ENCODE results near the gene CXCL13.

Gene CXCL13

DNA sequence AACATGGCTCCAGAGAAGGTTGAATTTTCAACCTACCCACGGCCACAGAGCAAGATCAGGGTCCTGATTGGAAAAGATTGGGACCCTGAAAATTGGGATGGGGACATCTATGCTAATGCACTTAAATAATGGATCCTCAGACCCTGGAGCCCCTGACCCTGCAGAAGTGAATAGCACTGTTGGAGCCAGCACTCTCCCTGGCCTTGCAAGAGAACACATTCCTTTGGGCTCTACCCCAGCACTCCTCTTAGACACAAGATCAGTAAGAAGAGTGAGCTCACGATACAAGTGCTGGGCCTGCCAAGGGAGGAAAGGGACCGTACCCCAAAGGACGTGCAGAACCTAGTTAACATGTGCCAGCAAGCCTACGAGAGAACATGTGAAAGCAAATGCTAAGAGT, 19.9 kb downstream of the CXCL13 start:
- H3K27ac ChIP-seq (ENCODE audit: extremely low read depth, low read depth, low read length) = no peak overlapping the region
- H3K36me3 ChIP-seq (ENCODE audit: control insufficient read depth in 2 of 2, insufficient read depth in 1 of 2, low read length in 2 of 2) = no peaks in the 10 kb centered on the region
- ChIA-PET POLR2A (no interaction called here), CTCF (interaction anchor here (0.6 kb wide), 1 partner anchor 237 kb away, joined by 3 read pairs; no protein-coding TSS in a partner anchor)
- TF ChIP-seq ZBTB1 (tag by site-specific recombination; IDR thresholded peaks at IDR 0.05) = no peak
- no peak for TF ChIP-seq ZNF830 (tag by site-specific recombination; IDR thresholded peaks at IDR 0.05; ENCODE audit: low read depth)
- TF ChIP-seq YY1 (tag by site-specific recombination; IDR thresholded peaks at IDR 0.05) = no peak
- no peak for TF ChIP-seq ZNF473 (tag by site-specific recombination; IDR thresholded peaks at IDR 0.05)
- TF ChIP-seq, protein P1, sequence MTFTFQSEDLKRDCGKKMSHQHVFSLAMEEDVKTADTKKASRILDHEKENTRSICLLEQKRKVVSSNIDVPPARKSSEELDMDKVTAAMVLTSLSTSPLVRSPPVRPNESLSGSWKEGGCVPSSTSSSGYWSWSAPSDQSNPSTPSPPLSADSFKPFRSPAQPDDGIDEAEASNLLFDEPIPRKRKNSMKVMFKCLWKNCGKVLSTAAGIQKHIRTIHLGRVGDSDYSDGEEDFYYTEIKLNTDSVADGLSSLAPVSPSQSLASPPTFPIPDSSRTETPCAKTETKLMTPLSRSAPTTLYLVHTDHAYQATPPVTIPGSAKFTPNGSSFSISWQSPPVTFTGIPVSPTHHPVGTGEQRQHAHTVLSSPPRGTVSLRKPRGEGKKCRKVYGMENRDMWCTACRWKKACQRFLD (tag by site-specific recombination; IDR thresholded peaks at IDR 0.05) = no peak
- TF ChIP-seq ZNF391 (tag by site-specific recombination; IDR thresholded peaks at IDR 0.05; ENCODE audit: borderline replicate concordance, low read depth) = no peak
- TF ChIP-seq REPIN1 (tag by site-specific recombination; IDR thresholded peaks at IDR 0.05; ENCODE audit: low read depth) = no peak
- TF ChIP-seq, protein P2, sequence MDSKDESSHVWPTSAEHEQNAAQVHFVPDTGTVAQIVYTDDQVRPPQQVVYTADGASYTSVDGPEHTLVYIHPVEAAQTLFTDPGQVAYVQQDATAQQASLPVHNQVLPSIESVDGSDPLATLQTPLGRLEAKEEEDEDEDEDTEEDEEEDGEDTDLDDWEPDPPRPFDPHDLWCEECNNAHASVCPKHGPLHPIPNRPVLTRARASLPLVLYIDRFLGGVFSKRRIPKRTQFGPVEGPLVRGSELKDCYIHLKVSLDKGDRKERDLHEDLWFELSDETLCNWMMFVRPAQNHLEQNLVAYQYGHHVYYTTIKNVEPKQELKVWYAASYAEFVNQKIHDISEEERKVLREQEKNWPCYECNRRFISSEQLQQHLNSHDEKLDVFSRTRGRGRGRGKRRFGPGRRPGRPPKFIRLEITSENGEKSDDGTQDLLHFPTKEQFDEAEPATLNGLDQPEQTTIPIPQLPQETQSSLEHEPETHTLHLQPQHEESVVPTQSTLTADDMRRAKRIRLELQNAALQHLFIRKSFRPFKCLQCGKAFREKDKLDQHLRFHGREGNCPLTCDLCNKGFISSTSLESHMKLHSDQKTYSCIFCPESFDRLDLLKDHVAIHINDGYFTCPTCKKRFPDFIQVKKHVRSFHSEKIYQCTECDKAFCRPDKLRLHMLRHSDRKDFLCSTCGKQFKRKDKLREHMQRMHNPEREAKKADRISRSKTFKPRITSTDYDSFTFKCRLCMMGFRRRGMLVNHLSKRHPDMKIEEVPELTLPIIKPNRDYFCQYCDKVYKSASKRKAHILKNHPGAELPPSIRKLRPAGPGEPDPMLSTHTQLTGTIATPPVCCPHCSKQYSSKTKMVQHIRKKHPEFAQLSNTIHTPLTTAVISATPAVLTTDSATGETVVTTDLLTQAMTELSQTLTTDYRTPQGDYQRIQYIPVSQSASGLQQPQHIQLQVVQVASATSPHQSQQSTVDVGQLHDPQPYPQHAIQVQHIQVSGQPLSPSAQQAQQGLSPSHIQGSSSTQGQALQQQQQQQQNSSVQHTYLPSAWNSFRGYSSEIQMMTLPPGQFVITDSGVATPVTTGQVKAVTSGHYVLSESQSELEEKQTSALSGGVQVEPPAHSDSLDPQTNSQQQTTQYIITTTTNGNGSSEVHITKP (tag by site-specific recombination; IDR thresholded peaks at IDR 0.05) = no peak
- TF ChIP-seq, protein P3, sequence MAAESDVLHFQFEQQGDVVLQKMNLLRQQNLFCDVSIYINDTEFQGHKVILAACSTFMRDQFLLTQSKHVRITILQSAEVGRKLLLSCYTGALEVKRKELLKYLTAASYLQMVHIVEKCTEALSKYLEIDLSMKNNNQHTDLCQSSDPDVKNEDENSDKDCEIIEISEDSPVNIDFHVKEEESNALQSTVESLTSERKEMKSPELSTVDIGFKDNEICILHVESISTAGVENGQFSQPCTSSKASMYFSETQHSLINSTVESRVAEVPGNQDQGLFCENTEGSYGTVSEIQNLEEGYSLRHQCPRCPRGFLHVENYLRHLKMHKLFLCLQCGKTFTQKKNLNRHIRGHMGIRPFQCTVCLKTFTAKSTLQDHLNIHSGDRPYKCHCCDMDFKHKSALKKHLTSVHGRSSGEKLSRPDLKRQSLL (tag by site-specific recombination; IDR thresholded peaks at IDR 0.05) = no peak
- TF ChIP-seq, protein P4, sequence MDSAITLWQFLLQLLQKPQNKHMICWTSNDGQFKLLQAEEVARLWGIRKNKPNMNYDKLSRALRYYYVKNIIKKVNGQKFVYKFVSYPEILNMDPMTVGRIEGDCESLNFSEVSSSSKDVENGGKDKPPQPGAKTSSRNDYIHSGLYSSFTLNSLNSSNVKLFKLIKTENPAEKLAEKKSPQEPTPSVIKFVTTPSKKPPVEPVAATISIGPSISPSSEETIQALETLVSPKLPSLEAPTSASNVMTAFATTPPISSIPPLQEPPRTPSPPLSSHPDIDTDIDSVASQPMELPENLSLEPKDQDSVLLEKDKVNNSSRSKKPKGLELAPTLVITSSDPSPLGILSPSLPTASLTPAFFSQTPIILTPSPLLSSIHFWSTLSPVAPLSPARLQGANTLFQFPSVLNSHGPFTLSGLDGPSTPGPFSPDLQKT (IDR thresholded peaks at IDR 0.05; ENCODE audit: borderline replicate concordance, low read depth, low read length) = no peak
- no peak for TF ChIP-seq ZNF596 (tag by site-specific recombination; IDR thresholded peaks at IDR 0.05)
- TF ChIP-seq ZNF140 (tag by site-specific recombination; IDR thresholded peaks at IDR 0.05) = no peak
- no peak for TF ChIP-seq ZNF792 (tag by site-specific recombination; IDR thresholded peaks at IDR 0.05)
- TF ChIP-seq ZNF626 (tag by site-specific recombination; IDR thresholded peaks at IDR 0.05) = no peak
- TF ChIP-seq TRIM28 (IDR thresholded peaks at IDR 0.05; ENCODE audit: borderline replicate concordance, low read length) = no peak
- no peak for TF ChIP-seq ZNF174 (tag by site-specific recombination; IDR thresholded peaks at IDR 0.05)
- TF ChIP-seq ZEB2 (tag by site-specific recombination; IDR thresholded peaks at IDR 0.05) = no peak
- H3K4me3 ChIP-seq (ENCODE audit: low read depth, low read length) = no peak overlapping the region
- no peaks in the 10 kb centered on the region for H3K4me1 ChIP-seq (ENCODE audit: control insufficient read depth, insufficient read depth, low read length)
- no peaks in the 10 kb centered on the region for H3K9me3 ChIP-seq (ENCODE audit: control insufficient read depth, insufficient read depth, low read depth, low read length)

DNA sequence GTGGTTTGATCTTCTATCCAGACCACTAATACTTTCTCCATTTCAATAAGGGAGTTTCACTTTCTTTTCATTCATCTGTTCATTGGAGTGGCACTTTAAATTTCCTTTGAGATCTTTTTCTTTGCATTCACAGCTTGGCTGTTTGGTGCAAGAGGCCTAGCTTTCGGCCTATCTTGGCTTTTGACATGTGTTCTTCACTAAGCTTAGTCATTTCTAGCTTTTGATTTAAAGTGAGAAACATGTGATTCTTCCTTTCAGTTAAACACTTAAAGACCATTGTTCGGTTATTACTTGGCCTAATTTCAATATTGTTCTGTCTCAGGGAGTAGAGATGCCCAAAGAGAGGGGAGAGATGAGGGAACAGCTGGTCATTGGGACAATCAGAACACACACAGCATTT, 24.3 kb downstream of the CXCL13 start:
- ChIA-PET POLR2A (no interaction called here), CTCF (interaction anchor here (0.6 to 1.7 kb wide), 2 partner anchors 11 to 70 kb away, joined by 3 to 7 read pairs; no protein-coding TSS in a partner anchor)
- no peaks in the 10 kb centered on the region for H3K4me1 ChIP-seq (ENCODE audit: control insufficient read depth, insufficient read depth, low read length)
- H3K36me3 ChIP-seq (ENCODE audit: control insufficient read depth in 2 of 2, insufficient read depth in 1 of 2, low read length in 2 of 2) = no peaks in the 10 kb centered on the region
- H3K27ac ChIP-seq (ENCODE audit: extremely low read depth, low read depth, low read length) = no peak overlapping the region
- no peaks in the 10 kb centered on the region for H3K9me3 ChIP-seq (ENCODE audit: control insufficient read depth, insufficient read depth, low read depth, low read length)
- TF ChIP-seq ZNF629 (tag by site-specific recombination; IDR thresholded peaks at IDR 0.05) (no peak), ZNF768 (tag by site-specific recombination; IDR thresholded peaks at IDR 0.05) (no peak)
- H3K4me3 ChIP-seq (ENCODE audit: low read depth, low read length) = no peak overlapping the region

All from HEK293 (cell line).